Endothelial cell of umbilical vein (primary cell): ENCODE measurements around the gene CALU. TPM values are rescaled to one million over a fixed set of nuclear protein-coding genes. Genes with fewer than 3 reads are reported as not detected.

ENCODE experiments used
- BruUV-seq: library from RNA; stranded (reverse); fragments of 400-500 nt; replicated peaks from 2 replicates; lab custom pipeline; 2021; lab: Mats Ljungman, UMichigan
- CTCF ChIA-PET: fragments of 300-600, 350-600 bp; sonication (Branson Sonifier 250); formaldehyde crosslinking; loops from one replicate; lab custom pipeline; 2021; ENCODE audit warnings: antibody characterized with exemption, inconsistent platforms; lab: Charles Lee
- POLR2A ChIA-PET: fragments of 300-600, 350-600 bp; sonication (Branson Sonifier 250); formaldehyde crosslinking; loops from one replicate; lab custom pipeline; 2021; ENCODE audit warnings: antibody characterized with exemption, inconsistent platforms; lab: Charles Lee
- DNase-seq: peaks from one replicate; pipeline ENCODE4 v3.0.0-alpha.2; 2011; ENCODE audit warnings: low read depth, low spot score
- FAIRE-seq: peaks from 2 replicates; lab custom pipeline; 2011; peaks lifted over from hg19 to GRCh38; lab: Jason Lieb, UNC
- H2AFZ ChIP-seq: 2 replicates; pipeline ENCODE4 v1.6.0; 2012; ENCODE audit warnings: low read depth, low read length, control low read depth, inconsistent platforms
- H3K27ac ChIP-seq: 2 replicates; pipeline ENCODE4 v1.5.1; 2011; ENCODE audit warnings: low read depth, mild to moderate bottlenecking, control low read depth, low read length, moderate library complexity; ENCODE audit not compliant: insufficient read depth
- H3K27me3 ChIP-seq, 2 experiments: 2 replicates each; pipeline versions ENCODE4 v1.6.0 to v1.6.1; 2011; ENCODE audit warnings: low read length in 2 of 2, mixed read lengths in 1 of 2; ENCODE audit not compliant: control insufficient read depth in 2 of 2, insufficient read depth in 2 of 2
- H3K36me3 ChIP-seq, 2 experiments: 2 replicates in 1 of 2; 3 replicates in 1 of 2; pipeline ENCODE4 v1.5.1; 2011; ENCODE audit warnings: low read length in 2 of 2, mild to moderate bottlenecking in 1 of 2, moderate library complexity in 1 of 2; ENCODE audit not compliant: control insufficient read depth in 2 of 2, insufficient read depth in 2 of 2; ENCODE audit errors: extremely low read depth in 1 of 2
- H3K4me1 ChIP-seq: 3 replicates; pipeline ENCODE4 v1.5.1; 2011; ENCODE audit warnings: mild to moderate bottlenecking, low read length; ENCODE audit not compliant: control insufficient read depth, insufficient read depth; ENCODE audit errors: extremely low read depth
- H3K4me2 ChIP-seq: 2 replicates; pipeline ENCODE4 v1.6.1; 2011; ENCODE audit warnings: low read length, control low read depth, mixed read lengths; ENCODE audit not compliant: insufficient read depth
- H3K4me3 ChIP-seq, 3 experiments: fragments of 200-600 bp in 1 of 3; sonication (generic), shearing (Covaris generic) in 1 of 3; replicated peaks in 1 of 3; 2 replicates each; pipeline ENCODE4 v1.5.1; 2011 to 2016; ENCODE audit warnings: control low read depth in 3 of 3, low read length in 3 of 3, mild to moderate bottlenecking in 2 of 3, inconsistent platforms in 1 of 3, low read depth in 1 of 3, moderate library complexity in 1 of 3; ENCODE audit not compliant: insufficient read depth in 1 of 3
- H3K79me2 ChIP-seq: 2 replicates; pipeline ENCODE4 v1.6.0; 2012; ENCODE audit warnings: low read length, inconsistent platforms; ENCODE audit not compliant: control insufficient read depth, insufficient read depth
- H3K9ac ChIP-seq: replicated peaks from 2 replicates; pipeline ENCODE3; 2011; ENCODE audit warnings: low read length, control low read depth; ENCODE audit not compliant: insufficient read depth; ENCODE audit errors: extremely low read depth
- H3K9me1 ChIP-seq: replicated peaks from 3 replicates; pipeline ENCODE4 v1.6.0; 2011; ENCODE audit warnings: mild to moderate bottlenecking, low read length; ENCODE audit not compliant: control insufficient read depth, insufficient read depth; ENCODE audit errors: extremely low read depth
- H3K9me3 ChIP-seq: replicated peaks from 2 replicates; pipeline ENCODE4 v1.5.1; 2012; ENCODE audit warnings: low read length, inconsistent platforms; ENCODE audit not compliant: control insufficient read depth, insufficient read depth
- H4K20me1 ChIP-seq: replicated peaks from 2 replicates; pipeline ENCODE3; 2011; ENCODE audit warnings: mild to moderate bottlenecking, low read length; ENCODE audit not compliant: control insufficient read depth, insufficient read depth; ENCODE audit errors: extremely low read depth
- CTCF ChIP-seq, 2 donors: IDR thresholded peaks; 1 replicate in 1 of 2; 2 replicates in 1 of 2; pipeline ENCODE4 v1.5.1; 2011; ENCODE audit warnings: low read length in 2 of 2, mild to moderate bottlenecking in 2 of 2, moderate library complexity in 2 of 2, control low read depth in 1 of 2, inconsistent platforms in 1 of 2, low read depth in 1 of 2; ENCODE audit not compliant: insufficient read depth in 1 of 2; ENCODE audit errors: extremely low read depth in 1 of 2
- EZH2 ChIP-seq: IDR thresholded peaks from 2 replicates; pipeline ENCODE4 v1.6.1; 2012; ENCODE audit warnings: borderline replicate concordance, low read depth, mild to moderate bottlenecking, moderate library complexity, low read length, inconsistent platforms; ENCODE audit not compliant: severe bottlenecking
- FOS ChIP-seq: IDR thresholded peaks from 2 replicates; pipeline ENCODE4 v1.6.1; 2011; ENCODE audit warnings: mild to moderate bottlenecking, low read length, moderate library complexity, borderline replicate concordance; ENCODE audit not compliant: insufficient read depth
- GATA2 ChIP-seq: IDR thresholded peaks from 2 replicates; pipeline ENCODE4 v1.7.0; 2011; ENCODE audit warnings: low read depth, mild to moderate bottlenecking, moderate library complexity, mixed read lengths, low read length; ENCODE audit not compliant: insufficient read length, insufficient read depth
- JUN ChIP-seq: IDR thresholded peaks from 2 replicates; pipeline ENCODE4 v1.6.1; 2011; ENCODE audit warnings: borderline replicate concordance, low read depth; ENCODE audit not compliant: insufficient read length, insufficient read depth
- MAX ChIP-seq: IDR thresholded peaks from 2 replicates; pipeline ENCODE4 v1.6.1; 2011; ENCODE audit not compliant: insufficient read depth, insufficient read length
- MYC ChIP-seq: IDR thresholded peaks from one replicate; pipeline ENCODE4 v1.6.1; 2011; ENCODE audit warnings: mild to moderate bottlenecking, low read depth, low read length
- POLR2A ChIP-seq: IDR thresholded peaks from 2 replicates; pipeline ENCODE4 v1.6.1; 2012; ENCODE audit warnings: low read depth, mild to moderate bottlenecking, control low read depth, low read length
- POLR2AphosphoS5 ChIP-seq: IDR thresholded peaks from 2 replicates; pipeline ENCODE4 v1.6.1; 2012; ENCODE audit warnings: low read depth, mild to moderate bottlenecking, control low read depth, low read length, moderate library complexity; ENCODE audit not compliant: insufficient read depth
- dilution Hi-C: fragments of 300-500 bp; cut with MboI; formaldehyde crosslinking; loops from one replicate; pipeline ENCODE4 v1.15.0; 2019; ENCODE audit warnings: low sequenced_read_pairs; ENCODE audit not compliant: extremely low pct_ligation_motif_present
- intact Hi-C: fragments of 100-400 bp; cut with micrococcal nuclease; formaldehyde crosslinking; loops from one replicate; pipeline ENCODE4 v1.10.0; 2022
- polyA plus RNA-seq, 4 experiments: library from polyadenylated mRNA; depleted of rRNA in 3 of 4; stranded (reverse) in 3 of 4; unstranded in 1 of 4; fragments of >200 nt; gene quantifications; 2 replicates each; pipeline versions ENCODE4 v1.2.1 to v1.2.3, GENCODE V29; 2011 to 2012; ENCODE audit warnings: missing spikeins in 1 of 4
- total RNA-seq: library from RNA; stranded (reverse); gene quantifications from 2 replicates; pipeline ENCODE4 v1.2.3, GENCODE V29; 2021

The CALU gene
- total and polyA plus RNA-seq, 2 donors (not counting 3 experiments of a cell fraction or from before 2014, with no cell fraction given): 135 to 257 TPM

DNA sequence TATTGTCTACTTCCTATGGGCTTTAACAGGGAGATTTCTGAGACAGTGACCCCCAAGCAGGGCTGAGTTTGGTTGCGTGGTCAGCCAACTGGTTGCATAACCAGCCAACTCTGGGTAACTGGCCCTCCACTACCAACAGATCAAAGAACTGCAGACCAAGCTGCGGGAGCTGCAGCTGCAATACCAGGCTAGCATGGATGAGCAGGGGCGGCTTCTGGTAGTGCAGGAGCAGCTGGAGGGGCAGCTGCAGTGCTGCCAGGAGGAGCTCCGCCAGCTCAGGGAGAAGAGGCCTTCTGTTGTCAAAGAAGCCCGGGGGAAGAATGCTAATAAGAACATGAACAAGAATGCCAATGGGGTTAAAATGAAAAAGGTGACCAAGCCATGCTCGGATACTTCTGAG, 75.3 kb downstream of the CALU start:
- dilution Hi-C loops: no loop called here
- no peak for DNase-seq
- intact Hi-C loops: no loop called here
- H3K9me3 ChIP-seq: no peaks in the 10 kb centered on the region
- TF ChIP-seq EZH2 (no peak), POLR2AphosphoS5 (no peak), MYC (no peak), FOS (no peak), MAX (no peak), JUN (no peak), POLR2A (no peak), CTCF (IDR thresholded peaks at IDR 0.05; ENCODE audit: extremely low read depth in 1 of 2, insufficient read depth in 1 of 2, low read depth in 1 of 2, low read length in 2 of 2) (no peak), GATA2 (no peak)
- no peak overlapping the region for H2AFZ ChIP-seq
- no peaks in the 10 kb centered on the region for H3K9me1 ChIP-seq
- H3K79me2 ChIP-seq: no peaks in the 10 kb centered on the region
- no peaks in the 10 kb centered on the region for H4K20me1 ChIP-seq
- no TSS peak for BruUV-seq
- no peak overlapping the region for H3K9ac ChIP-seq
- H3K4me2 ChIP-seq: no peak overlapping the region
- no peak overlapping the region for H3K27ac ChIP-seq
- no peak for FAIRE-seq
- peaks cover 25 to 33% of the 10 kb centered on the region in 2 experiments for H3K27me3 ChIP-seq
- H3K4me3 ChIP-seq: no peak overlapping the region
- no peaks in the 10 kb centered on the region for H3K36me3 ChIP-seq
- POLR2A ChIA-PET: no interaction called here
- H3K4me1 ChIP-seq: no peaks in the 10 kb centered on the region
- CTCF ChIA-PET: interaction anchor here (0.9 to 2.0 kb wide), 4 partner anchors 8 to 33 kb away, joined by 3 to 5 read pairs (median 4); no protein-coding TSS in a partner anchor
